ENCODE results near the gene ARHGAP42.

DNA sequence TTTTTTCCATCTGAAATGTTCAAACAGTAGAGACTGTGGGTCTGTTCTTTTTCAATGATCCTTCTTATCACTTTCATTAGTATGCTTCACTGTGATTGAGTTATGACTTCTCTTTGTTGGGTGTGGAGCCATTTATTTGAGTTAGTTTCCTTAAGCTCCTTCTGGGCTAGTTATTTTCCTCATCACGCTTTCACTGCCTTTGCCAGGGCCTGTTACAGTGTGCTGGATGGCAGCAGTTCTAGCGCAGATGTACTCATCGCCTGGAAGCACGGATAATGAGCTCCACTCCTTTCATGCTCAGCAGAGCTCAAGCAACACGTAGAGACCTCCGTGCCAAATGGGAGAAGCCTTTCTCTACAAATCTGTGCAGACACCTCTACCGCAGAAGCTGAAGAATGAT is 7.0 kb upstream of the ARHGAP42 start:
- TF ChIP-seq, protein P1, sequence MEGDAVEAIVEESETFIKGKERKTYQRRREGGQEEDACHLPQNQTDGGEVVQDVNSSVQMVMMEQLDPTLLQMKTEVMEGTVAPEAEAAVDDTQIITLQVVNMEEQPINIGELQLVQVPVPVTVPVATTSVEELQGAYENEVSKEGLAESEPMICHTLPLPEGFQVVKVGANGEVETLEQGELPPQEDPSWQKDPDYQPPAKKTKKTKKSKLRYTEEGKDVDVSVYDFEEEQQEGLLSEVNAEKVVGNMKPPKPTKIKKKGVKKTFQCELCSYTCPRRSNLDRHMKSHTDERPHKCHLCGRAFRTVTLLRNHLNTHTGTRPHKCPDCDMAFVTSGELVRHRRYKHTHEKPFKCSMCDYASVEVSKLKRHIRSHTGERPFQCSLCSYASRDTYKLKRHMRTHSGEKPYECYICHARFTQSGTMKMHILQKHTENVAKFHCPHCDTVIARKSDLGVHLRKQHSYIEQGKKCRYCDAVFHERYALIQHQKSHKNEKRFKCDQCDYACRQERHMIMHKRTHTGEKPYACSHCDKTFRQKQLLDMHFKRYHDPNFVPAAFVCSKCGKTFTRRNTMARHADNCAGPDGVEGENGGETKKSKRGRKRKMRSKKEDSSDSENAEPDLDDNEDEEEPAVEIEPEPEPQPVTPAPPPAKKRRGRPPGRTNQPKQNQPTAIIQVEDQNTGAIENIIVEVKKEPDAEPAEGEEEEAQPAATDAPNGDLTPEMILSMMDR (IDR thresholded peaks at IDR 0.05), result no peak
- TF ChIP-seq POLR2A (IDR thresholded peaks at IDR 0.05), result no peak
